Testis (tissue), 2 donors: ENCODE measurements around the gene HSD17B14.

Experiments used
- POLR2A ChIP-seq: fragments of 450-650 bp; IDR thresholded peaks from one replicate; pipeline ENCODE4 v1.6.1; 2017; ENCODE audit warnings: antibody characterized with exemption, mild to moderate bottlenecking, moderate library complexity
- TF ChIP-seq, protein P1 (sequence below), 3 experiments: fragments of 450-650 bp in 2 of 3; fragments of 200-600 bp in 1 of 3; sonication (generic) in 1 of 3; IDR thresholded peaks; one replicate each; pipeline ENCODE4 v1.5.1; 2016 to 2019; ENCODE audit warnings: antibody characterized with exemption in 3 of 3, mild to moderate bottlenecking in 2 of 3, moderate library complexity in 1 of 3

DNA sequence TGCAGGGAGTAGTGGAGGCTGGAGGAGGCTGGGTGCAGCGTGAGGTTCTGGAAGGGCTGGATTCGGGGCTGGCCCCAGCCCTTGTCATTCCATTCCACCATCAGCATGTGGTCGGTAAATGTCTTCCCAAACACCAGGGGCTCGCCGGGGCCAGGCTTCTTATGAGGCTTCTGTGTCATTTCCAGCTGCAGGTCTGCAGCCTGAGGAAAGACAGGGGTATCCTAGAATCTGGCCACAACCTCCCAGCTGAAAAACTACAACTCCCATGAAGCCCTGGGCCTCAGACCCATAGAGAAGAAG, 29.8 kb downstream of the HSD17B14 start:
- TF ChIP-seq, protein P1, sequence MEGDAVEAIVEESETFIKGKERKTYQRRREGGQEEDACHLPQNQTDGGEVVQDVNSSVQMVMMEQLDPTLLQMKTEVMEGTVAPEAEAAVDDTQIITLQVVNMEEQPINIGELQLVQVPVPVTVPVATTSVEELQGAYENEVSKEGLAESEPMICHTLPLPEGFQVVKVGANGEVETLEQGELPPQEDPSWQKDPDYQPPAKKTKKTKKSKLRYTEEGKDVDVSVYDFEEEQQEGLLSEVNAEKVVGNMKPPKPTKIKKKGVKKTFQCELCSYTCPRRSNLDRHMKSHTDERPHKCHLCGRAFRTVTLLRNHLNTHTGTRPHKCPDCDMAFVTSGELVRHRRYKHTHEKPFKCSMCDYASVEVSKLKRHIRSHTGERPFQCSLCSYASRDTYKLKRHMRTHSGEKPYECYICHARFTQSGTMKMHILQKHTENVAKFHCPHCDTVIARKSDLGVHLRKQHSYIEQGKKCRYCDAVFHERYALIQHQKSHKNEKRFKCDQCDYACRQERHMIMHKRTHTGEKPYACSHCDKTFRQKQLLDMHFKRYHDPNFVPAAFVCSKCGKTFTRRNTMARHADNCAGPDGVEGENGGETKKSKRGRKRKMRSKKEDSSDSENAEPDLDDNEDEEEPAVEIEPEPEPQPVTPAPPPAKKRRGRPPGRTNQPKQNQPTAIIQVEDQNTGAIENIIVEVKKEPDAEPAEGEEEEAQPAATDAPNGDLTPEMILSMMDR (IDR thresholded peaks at IDR 0.05): no peak
- TF ChIP-seq POLR2A: no peak
